ENCODE measurements around the gene C22orf23.

The C22orf23 gene

GRCh38 chr22:37898441-37899181 lies 54.8 kb downstream of the C22orf23 start:
- Mint-ChIP-seq H3K4me3 (no peak overlapping the region), H3K27ac (no peak overlapping the region), H3K9me3 (no peaks in the 10 kb centered on the region), H3K36me3 (peaks cover 3% of the 10 kb centered on the region), H3K4me1 (peaks cover 42% of the 10 kb centered on the region), H3K27me3 (no peaks in the 10 kb centered on the region)
- no peak for DNase-seq
- CTCF ChIA-PET = interaction anchor here (0.8 to 3.0 kb wide), 4 partner anchors 7 to 234 kb away, joined by 3 to 19 read pairs (median 4); partner anchors contain the start of gene MICALL1

- peak overlapping the region; percentile 61 for H3K27ac Mint-ChIP-seq
- no peaks in the 10 kb centered on the region for H3K27me3 Mint-ChIP-seq
- H3K36me3 Mint-ChIP-seq = peaks cover 8% of the 10 kb centered on the region
- no peak for DNase-seq
- H3K9me3 Mint-ChIP-seq = no peaks in the 10 kb centered on the region
- H3K4me3 Mint-ChIP-seq = no peak overlapping the region
- CTCF ChIA-PET = interaction anchor here (0.8 to 3.0 kb wide), 6 partner anchors 8 to 233 kb away, joined by 3 to 19 read pairs (median 4); partner anchors contain the start of gene MICALL1
- peaks cover 49% of the 10 kb centered on the region for H3K4me1 Mint-ChIP-seq
Observed at GRCh38 chr22:37897807-37898206, 55.6 kb downstream of the C22orf23 start.

GRCh38 chr22:37896939-37897338 lies 56.5 kb downstream of the C22orf23 start:
- peaks cover 8% of the 10 kb centered on the region for H3K36me3 Mint-ChIP-seq
- peaks cover 49% of the 10 kb centered on the region for H3K4me1 Mint-ChIP-seq
- H3K9me3 Mint-ChIP-seq = no peaks in the 10 kb centered on the region
- no peak overlapping the region for H3K4me3 Mint-ChIP-seq
- DNase-seq = no peak
- CTCF ChIA-PET = interaction anchor here (1.0 to 3.0 kb wide), 8 partner anchors 9 to 68 kb away, joined by 3 to 19 read pairs (median 5); partner anchors contain the start of gene MICALL1
- peak overlapping the region; percentile 98 for H3K27ac Mint-ChIP-seq
- no peaks in the 10 kb centered on the region for H3K27me3 Mint-ChIP-seq

GRCh38 chr22:37896181-37896592 lies 57.2 kb downstream of the C22orf23 start:
- H3K27ac Mint-ChIP-seq = peak overlapping the region; percentile 98
- no peaks in the 10 kb centered on the region for H3K9me3 Mint-ChIP-seq
- peaks cover 47% of the 10 kb centered on the region for H3K4me1 Mint-ChIP-seq
- H3K4me3 Mint-ChIP-seq = peak overlapping the region; percentile 42
- H3K36me3 Mint-ChIP-seq = peaks cover 16% of the 10 kb centered on the region
- DNase-seq = peak; percentile 79
- no peaks in the 10 kb centered on the region for H3K27me3 Mint-ChIP-seq
- CTCF ChIA-PET = interaction anchor here (0.5 to 3.0 kb wide), 10 partner anchors 9 to 74 kb away, joined by 3 to 19 read pairs (median 4); partner anchors contain the start of gene MICALL1

DNA sequence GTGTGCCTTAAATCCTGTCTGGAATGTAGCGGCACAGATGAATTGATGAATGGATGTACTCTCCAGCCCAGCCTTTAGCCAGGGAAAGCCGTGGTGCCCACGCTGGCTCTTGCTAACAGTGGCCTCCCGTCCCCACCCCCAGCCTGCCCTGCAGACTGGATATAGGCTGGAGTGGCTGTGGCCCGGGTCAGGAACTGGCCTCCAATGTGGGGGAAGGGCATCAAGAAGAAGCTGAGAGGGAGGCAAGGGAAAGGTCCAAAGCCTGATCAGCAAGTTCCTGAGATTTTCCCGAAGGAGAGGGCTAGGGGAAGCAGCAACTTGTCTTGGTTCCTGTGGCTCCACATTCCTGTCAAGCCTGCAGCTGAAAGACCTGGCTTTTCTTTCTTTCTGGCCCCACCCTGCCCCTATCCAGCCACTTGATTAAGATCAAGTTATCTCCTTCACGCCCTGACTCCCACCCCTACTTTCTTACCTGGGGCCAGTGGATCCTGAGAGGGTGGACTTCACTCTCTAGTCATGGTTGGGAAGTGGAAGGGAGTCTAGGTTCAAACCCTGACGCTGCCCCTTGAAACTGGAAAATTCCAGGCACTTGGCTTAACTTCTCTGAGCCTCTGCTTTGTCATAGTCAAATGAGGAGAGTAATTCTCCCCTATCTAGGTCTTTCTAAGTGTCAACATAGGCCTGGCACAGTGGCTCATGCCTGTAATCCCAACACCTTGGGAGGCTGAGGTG lies 58.3 kb downstream of the C22orf23 start:
- Mint-ChIP-seq H3K4me1 (peaks cover 44% of the 10 kb centered on the region), H3K9me3 (no peaks in the 10 kb centered on the region), H3K27ac (peak overlapping the region; percentile 98), H3K4me3 (no peak overlapping the region), H3K36me3 (peaks cover 18% of the 10 kb centered on the region), H3K27me3 (no peaks in the 10 kb centered on the region)
- no peak for DNase-seq
- CTCF ChIA-PET = interaction anchor here (1.0 to 3.0 kb wide), 4 partner anchors 8 to 38 kb away, joined by 3 to 19 read pairs (median 6); partner anchors contain the start of gene MICALL1

DNA sequence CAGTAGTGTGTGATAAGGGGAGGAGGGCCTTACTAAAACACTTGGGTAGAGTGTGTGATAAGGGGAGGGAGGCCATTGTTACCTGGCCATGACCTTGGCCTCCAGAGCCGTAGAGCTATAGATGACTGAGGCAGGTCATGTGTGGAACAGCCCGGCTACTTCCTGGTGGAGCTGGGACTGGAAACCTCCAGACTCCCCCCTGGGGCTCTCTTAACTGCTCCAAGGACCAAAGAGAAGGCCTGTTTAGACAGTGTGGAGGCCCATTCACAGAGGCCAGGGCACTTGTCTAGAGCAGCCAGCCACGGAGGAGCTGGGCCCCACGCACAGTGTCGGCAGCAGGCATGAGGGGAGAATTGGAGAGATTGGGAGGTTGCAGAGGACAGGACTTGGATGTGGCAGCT lies 59.8 kb downstream of the C22orf23 start:
- H3K36me3 Mint-ChIP-seq = peaks cover 24% of the 10 kb centered on the region

More for the DNA sequence above, 59.8 kb downstream of the C22orf23 start:
- no peak for DNase-seq
- Mint-ChIP-seq H3K4me1 (peaks cover 44% of the 10 kb centered on the region), H3K4me3 (no peak overlapping the region), H3K27me3 (no peaks in the 10 kb centered on the region), H3K27ac (peak overlapping the region; percentile 84), H3K9me3 (no peaks in the 10 kb centered on the region)
- CTCF ChIA-PET = no interaction called here
